GM12801 (cell line): ENCODE measurements around the gene PRR33.

Source experiments
- TF ChIP-seq, protein P1 (sequence below): IDR thresholded peaks from one replicate; pipeline ENCODE4 v1.5.1; 2011; ENCODE audit warnings: control low read depth; ENCODE audit not compliant: insufficient read length; ENCODE audit errors: extremely low read depth

Gene PRR33

DNA sequence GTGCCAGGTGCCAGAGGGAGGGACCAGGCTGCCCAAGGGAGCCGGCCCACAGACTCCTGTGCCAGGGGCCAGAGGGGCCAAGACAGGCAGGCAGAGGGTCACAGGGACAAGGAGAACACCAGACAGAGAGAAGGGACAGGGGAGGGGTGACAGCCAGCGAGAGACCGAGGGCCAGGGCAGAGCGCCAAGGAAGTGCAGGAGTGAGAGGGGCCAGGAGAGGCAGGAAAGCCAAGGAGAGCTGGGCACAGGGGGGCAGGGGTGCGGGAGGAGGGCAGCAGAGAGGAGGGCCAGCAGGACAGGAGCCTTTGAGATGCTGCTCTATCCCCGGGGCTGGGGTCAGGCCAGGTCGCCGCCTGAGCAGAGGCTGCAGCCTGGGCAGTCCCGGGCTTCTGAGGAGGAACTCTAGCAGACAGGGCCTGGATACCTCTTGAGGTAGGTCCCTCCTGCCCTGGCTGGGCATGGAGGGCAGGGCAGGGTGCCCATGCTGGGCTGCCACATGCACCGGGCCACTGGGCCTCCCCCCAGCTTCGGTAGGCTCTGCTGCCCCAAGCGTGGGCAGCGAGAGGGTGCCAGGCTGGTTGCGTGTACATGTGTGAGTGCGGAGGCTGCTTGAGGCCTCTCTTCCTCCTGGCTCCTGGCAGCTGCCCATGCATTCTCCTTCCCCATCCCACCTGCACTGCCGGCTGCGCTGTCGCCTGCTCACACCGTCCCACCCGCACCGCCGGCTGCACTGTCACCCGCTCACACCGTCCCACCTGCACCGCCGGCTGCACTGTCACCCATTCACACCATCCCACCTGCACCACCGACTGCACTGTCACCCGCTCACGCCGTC lies 26.6 kb downstream of the PRR33 start:
- TF ChIP-seq, protein P1, sequence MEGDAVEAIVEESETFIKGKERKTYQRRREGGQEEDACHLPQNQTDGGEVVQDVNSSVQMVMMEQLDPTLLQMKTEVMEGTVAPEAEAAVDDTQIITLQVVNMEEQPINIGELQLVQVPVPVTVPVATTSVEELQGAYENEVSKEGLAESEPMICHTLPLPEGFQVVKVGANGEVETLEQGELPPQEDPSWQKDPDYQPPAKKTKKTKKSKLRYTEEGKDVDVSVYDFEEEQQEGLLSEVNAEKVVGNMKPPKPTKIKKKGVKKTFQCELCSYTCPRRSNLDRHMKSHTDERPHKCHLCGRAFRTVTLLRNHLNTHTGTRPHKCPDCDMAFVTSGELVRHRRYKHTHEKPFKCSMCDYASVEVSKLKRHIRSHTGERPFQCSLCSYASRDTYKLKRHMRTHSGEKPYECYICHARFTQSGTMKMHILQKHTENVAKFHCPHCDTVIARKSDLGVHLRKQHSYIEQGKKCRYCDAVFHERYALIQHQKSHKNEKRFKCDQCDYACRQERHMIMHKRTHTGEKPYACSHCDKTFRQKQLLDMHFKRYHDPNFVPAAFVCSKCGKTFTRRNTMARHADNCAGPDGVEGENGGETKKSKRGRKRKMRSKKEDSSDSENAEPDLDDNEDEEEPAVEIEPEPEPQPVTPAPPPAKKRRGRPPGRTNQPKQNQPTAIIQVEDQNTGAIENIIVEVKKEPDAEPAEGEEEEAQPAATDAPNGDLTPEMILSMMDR = no peak

- TF ChIP-seq, protein P1 = no peak
These were observed 27.5 kb downstream of the PRR33 start for GRCh38 chr11:1864231-1864630.

DNA sequence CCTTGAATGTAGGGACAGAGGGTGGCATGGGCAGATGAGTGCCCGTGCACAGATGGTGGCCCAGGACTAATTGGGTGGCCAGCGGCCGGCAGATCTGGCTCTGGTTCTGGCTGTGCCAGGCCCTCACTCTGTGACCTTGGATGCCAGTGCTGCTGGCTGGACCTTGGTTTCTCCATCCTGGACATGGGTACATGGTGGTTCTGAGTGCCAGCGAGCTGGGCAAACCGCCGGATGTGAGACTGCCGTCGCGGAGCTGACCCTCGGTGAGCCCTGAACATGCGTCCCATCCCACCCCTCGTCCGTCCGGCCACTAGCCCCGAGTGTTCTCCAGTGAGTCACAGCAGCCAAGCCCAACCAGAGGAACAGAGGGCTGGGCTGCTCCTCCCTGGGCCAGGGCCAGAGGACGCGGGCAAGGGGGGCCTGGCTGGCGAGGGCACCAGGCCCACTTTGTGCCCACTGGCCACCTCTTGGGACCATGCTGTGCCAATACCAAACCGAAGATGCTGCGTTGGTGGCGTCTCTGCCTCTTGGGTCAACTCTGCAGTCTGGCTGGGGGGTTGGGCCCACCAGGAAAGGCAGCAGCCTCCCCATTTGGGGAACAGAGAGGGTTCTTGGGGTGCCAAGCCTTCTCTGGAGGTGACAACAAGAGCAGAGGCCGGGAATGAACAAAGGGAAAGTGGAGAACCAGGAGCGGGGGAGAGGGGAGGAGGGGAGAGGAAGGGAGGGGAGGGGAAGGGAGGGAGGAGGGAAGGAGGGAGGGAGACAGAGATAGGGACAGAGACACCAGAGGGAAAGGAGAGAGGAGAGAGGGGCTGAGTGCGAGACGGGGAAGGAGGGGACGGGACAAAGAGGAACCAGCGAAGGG lies 28.1 kb downstream of the PRR33 start:
- TF ChIP-seq, protein P1 = no peak

DNA sequence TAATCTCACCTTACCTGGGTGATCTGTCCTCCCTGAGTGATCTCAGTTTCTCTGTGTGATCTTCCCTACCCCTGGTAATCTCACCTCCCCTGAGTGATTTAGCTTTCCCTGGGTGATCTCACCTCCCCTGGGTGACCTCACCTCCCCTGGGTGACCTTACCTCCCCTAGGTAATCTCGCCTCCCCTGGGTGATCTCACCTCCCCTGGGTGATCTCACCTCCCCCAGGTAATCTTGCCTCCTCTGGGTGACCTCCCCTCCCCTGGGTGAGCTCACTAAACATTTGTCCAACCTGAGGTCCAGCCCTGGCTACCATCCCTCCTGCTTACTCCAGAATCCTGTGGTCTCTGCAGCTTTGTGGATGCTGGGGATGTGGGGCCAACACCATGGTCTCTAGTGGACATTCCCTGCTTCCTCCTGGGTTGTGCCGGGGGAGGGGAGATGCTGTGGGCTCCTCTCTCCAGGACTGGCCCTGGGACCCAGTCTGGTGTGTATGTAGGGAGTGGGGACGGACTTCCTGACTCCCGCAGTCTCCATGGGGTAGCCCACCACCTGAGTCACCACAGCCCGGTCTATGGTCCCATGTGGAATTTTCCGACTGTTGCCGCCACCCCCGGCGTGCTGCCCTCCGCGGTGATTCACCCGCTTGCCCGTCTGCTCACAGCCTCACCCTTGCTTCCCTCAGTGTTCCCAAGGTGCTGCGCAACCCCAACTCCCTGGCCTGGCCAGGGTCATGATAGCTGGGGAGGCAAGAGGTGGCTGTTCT lies 28.9 kb downstream of the PRR33 start:
- TF ChIP-seq, protein P1 = no peak

- TF ChIP-seq, protein P1 = no peak
These were observed 30.0 kb downstream of the PRR33 start for GRCh38 chr11:1861435-1862411.

DNA sequence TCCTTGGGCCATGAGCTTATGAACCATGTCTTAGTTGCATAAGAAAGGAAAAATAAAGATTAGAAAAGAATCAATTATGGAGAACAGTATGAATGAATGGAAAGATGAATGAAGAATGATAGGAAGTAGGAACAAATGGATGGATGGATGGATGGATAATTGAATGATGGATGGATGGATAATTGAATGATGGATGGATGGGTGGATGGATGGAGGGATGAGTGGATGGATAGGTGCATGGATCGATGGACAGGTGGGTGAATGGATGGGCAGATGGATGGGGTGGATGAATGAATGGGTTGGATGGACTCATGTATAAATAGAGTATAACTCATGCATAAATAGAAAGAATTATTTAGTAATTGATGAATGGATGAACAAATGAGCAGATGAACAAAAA lies 31.6 kb downstream of the PRR33 start:
- TF ChIP-seq, protein P1 = no peak
